HepG2 (cell line): ENCODE data around the gene PIK3R5. TPM values are rescaled to one million over a fixed set of nuclear protein-coding genes. Genes with fewer than 3 reads are reported as not detected.

ENCODE experiments used
- ELF1 ChIP-seq: sonication (generic); formaldehyde crosslinking; IDR thresholded peaks from 2 replicates; pipeline ENCODE4 v1.4.0; 2020; ENCODE audit warnings: missing genetic modification reagents
- GATA4 ChIP-seq: sonication (generic); IDR thresholded peaks from 2 replicates; pipeline ENCODE4 v1.6.1; 2016; ENCODE audit warnings: antibody characterized with exemption, low read depth, borderline replicate concordance
- HNRNPLL ChIP-seq: fragments of 200-400 bp; formaldehyde crosslinking; IDR thresholded peaks from 2 replicates; pipeline ENCODE4 v1.6.1; 2017; ENCODE audit warnings: mild to moderate bottlenecking, low read depth, low read length; ENCODE audit not compliant: poor library complexity, severe bottlenecking
- RERE ChIP-seq: IDR thresholded peaks from 2 replicates; pipeline ENCODE4 v1.6.1; 2016; ENCODE audit warnings: low read depth, missing genetic modification reagents, missing compliant biosample characterization
- ZHX2 ChIP-seq, 2 experiments: sonication (generic) in 1 of 2; formaldehyde crosslinking in 1 of 2; IDR thresholded peaks; 2 replicates each; pipeline versions ENCODE4 v1.6.1 to v1.9.0; 2014 to 2022; ENCODE audit warnings: antibody characterized with exemption in 1 of 2, borderline replicate concordance in 1 of 2, inconsistent platforms in 1 of 2, low read depth in 1 of 2, missing genetic modification reagents in 1 of 2
- ZNF614 ChIP-seq: IDR thresholded peaks from 2 replicates; pipeline ENCODE4 v1.6.1; 2018; ENCODE audit warnings: missing biosample characterization, missing genetic modification reagents, inconsistent platforms, borderline replicate concordance
- polyA plus RNA-seq, 8 experiments: library from polyadenylated mRNA; depleted of rRNA in 3 of 8; stranded (reverse) in 7 of 8; unstranded in 1 of 8; fragments of >200 nt; fragmentation: Illumina TruSeq in 4 of 8; extraction: Trizol in 4 of 8; gene quantifications; 2 replicates each; pipeline versions ENCODE4 v1.2.1 to v1.2.3, GENCODE V29; 2011 to 2016; ENCODE audit warnings: low read depth in 4 of 8, missing spikeins in 1 of 8, mixed read lengths in 1 of 8; ENCODE audit not compliant: insufficient read depth in 1 of 8
- total RNA-seq, 5 experiments: library from RNA; depleted of rRNA; stranded (reverse); fragments of >200 nt; fragmentation: Illumina TruSeq; extraction: Trizol; gene quantifications; 2 replicates each; pipeline ENCODE4 v1.2.3, GENCODE V29; 2016; ENCODE audit warnings: low read depth in 1 of 5
- TF ChIP-seq, protein P1 (sequence below): sonication (generic); formaldehyde crosslinking; IDR thresholded peaks from 2 replicates; pipeline ENCODE4 v1.9.0; 2021; ENCODE audit warnings: missing genetic modification reagents, mild to moderate bottlenecking, borderline replicate concordance

PIK3R5 gene
- total and polyA plus RNA-seq, 2 of the 13 experiments (the other 11 are each of a cell fraction or from before 2014, with no cell fraction given), result not detected

GRCh38 chr17:8851600-8851999 lies 113.9 kb downstream of the PIK3R5 start (continued):
- TF ChIP-seq RERE (CRISPR knock-in tag) (no peak), ZHX2 (IDR thresholded peaks at IDR 0.05; ENCODE audit: low read depth) (no peak), ZHX2 (CRISPR knock-in tag; IDR thresholded peaks at IDR 0.05; ENCODE audit: borderline replicate concordance) (no peak), HNRNPLL (no peak), GATA4 (no peak), ELF1 (CRISPR knock-in tag) (no peak), ZNF614 (CRISPR knock-in tag) (no peak)
- TF ChIP-seq, protein P1, sequence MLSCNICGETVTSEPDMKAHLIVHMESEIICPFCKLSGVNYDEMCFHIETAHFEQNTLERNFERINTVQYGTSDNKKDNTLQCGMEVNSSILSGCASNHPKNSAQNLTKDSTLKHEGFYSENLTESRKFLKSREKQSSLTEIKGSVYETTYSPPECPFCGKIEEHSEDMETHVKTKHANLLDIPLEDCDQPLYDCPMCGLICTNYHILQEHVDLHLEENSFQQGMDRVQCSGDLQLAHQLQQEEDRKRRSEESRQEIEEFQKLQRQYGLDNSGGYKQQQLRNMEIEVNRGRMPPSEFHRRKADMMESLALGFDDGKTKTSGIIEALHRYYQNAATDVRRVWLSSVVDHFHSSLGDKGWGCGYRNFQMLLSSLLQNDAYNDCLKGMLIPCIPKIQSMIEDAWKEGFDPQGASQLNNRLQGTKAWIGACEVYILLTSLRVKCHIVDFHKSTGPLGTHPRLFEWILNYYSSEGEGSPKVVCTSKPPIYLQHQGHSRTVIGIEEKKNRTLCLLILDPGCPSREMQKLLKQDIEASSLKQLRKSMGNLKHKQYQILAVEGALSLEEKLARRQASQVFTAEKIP (CRISPR knock-in tag), result no peak
